ENCODE measurements around the gene COL20A1. TPM values are rescaled to one million over a fixed set of nuclear protein-coding genes. Genes with fewer than 3 reads are reported as not detected.
A peak's percentile ranks its signal among the peaks of the same experiment; 100 is the strongest.

COL20A1 gene
- total and polyA plus RNA-seq, 2 of the 13 experiments (the other 11 are each of a cell fraction or from before 2014, with no cell fraction given), result not detected

DNA sequence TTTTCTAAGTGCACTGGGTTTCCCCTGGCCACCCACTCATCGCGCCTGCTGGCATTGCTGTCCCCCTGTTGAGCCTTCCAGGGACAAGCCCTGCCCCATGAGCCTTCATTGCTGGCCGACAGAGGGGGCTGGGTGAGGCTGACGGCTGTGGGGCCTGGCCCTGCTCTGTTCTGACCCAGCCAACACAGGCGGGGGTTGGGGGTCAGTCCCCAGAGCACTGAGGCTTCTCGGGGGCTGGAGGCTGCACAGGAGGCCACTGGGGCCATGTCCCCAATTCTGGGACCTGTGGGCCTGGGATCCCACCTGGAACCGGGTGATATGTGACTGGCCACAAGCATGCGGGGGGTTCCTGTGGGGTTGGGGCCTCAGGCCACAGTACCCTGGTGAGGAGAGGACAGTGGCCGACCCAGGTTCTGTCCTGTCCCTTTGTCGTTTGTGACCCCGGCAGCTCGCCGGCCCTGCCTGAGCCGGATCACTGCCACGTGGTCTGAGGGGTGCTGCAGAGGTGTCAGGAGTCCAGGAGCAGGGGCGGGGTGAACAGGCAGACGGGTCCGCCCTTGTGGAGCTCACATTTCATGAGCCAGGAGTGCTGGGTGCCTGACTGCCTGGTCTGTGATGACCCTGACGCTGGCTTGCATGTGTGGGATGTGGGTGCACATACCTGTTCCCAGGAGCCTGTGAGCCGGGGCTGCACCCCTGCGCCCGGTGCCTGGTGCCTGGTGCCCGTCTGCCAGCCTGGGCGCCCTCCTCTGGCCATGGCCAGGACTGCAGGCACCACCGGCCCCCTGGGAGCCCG, 2.1 kb upstream of the COL20A1 start (continued):
- TF ChIP-seq, protein P1, sequence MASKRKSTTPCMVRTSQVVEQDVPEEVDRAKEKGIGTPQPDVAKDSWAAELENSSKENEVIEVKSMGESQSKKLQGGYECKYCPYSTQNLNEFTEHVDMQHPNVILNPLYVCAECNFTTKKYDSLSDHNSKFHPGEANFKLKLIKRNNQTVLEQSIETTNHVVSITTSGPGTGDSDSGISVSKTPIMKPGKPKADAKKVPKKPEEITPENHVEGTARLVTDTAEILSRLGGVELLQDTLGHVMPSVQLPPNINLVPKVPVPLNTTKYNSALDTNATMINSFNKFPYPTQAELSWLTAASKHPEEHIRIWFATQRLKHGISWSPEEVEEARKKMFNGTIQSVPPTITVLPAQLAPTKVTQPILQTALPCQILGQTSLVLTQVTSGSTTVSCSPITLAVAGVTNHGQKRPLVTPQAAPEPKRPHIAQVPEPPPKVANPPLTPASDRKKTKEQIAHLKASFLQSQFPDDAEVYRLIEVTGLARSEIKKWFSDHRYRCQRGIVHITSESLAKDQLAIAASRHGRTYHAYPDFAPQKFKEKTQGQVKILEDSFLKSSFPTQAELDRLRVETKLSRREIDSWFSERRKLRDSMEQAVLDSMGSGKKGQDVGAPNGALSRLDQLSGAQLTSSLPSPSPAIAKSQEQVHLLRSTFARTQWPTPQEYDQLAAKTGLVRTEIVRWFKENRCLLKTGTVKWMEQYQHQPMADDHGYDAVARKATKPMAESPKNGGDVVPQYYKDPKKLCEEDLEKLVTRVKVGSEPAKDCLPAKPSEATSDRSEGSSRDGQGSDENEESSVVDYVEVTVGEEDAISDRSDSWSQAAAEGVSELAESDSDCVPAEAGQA (IDR thresholded peaks at IDR 0.05; ENCODE audit: low read depth), result no peak
- TF ChIP-seq, protein P1 (CRISPR knock-in tag; IDR thresholded peaks at IDR 0.05; ENCODE audit: borderline replicate concordance), result no peak
- TF ChIP-seq TBX2 (CRISPR knock-in tag; IDR thresholded peaks at IDR 0.05; ENCODE audit: borderline replicate concordance) (peak; percentile 68; the same call in 1 of the 2 replicates), STAT5B (CRISPR knock-in tag; IDR thresholded peaks at IDR 0.05) (no peak), FOXA3 (CRISPR knock-in tag; IDR thresholded peaks at IDR 0.05) (no peak; the same call in 1 of the 2 replicates), RFX5 (IDR thresholded peaks at IDR 0.05; ENCODE audit: low read depth, low read length) (no peak), ZKSCAN1 (IDR thresholded peaks at IDR 0.05; ENCODE audit: low read length) (no peak), JUNB (CRISPR knock-in tag; IDR thresholded peaks at IDR 0.05; ENCODE audit: borderline replicate concordance) (no peak), EHMT2 (IDR thresholded peaks at IDR 0.05; ENCODE audit: borderline replicate concordance, low read depth, low read length) (no peak), ZNF317 (CRISPR knock-in tag; IDR thresholded peaks at IDR 0.05) (no peak)
- TF ChIP-seq, protein P2, sequence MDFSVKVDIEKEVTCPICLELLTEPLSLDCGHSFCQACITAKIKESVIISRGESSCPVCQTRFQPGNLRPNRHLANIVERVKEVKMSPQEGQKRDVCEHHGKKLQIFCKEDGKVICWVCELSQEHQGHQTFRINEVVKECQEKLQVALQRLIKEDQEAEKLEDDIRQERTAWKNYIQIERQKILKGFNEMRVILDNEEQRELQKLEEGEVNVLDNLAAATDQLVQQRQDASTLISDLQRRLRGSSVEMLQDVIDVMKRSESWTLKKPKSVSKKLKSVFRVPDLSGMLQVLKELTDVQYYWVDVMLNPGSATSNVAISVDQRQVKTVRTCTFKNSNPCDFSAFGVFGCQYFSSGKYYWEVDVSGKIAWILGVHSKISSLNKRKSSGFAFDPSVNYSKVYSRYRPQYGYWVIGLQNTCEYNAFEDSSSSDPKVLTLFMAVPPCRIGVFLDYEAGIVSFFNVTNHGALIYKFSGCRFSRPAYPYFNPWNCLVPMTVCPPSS (IDR thresholded peaks at IDR 0.05), result no peak
- TF ChIP-seq, protein P3, sequence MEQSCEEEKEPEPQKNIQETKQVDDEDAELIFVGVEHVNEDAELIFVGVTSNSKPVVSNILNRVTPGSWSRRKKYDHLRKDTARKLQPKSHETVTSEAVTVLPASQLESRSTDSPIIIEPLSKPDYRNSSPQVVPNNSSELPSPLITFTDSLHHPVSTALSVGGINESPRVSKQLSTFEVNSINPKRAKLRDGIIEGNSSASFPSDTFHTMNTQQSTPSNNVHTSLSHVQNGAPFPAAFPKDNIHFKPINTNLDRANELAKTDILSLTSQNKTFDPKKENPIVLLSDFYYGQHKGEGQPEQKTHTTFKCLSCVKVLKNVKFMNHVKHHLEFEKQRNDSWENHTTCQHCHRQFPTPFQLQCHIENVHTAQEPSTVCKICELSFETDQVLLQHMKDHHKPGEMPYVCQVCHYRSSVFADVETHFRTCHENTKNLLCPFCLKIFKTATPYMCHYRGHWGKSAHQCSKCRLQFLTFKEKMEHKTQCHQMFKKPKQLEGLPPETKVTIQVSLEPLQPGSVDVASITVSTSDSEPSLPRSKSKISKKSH (CRISPR knock-in tag; IDR thresholded peaks at IDR 0.05; ENCODE audit: borderline replicate concordance), result 0 out of 2 replicates have a peak, but pooled peaks have one; percentile 63
- TF ChIP-seq, protein P4, sequence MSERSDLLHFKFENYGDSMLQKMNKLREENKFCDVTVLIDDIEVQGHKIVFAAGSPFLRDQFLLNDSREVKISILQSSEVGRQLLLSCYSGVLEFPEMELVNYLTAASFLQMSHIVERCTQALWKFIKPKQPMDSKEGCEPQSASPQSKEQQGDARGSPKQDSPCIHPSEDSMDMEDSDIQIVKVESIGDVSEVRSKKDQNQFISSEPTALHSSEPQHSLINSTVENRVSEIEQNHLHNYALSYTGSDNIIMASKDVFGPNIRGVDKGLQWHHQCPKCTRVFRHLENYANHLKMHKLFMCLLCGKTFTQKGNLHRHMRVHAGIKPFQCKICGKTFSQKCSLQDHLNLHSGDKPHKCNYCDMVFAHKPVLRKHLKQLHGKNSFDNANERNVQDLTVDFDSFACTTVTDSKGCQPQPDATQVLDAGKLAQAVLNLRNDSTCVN (CRISPR knock-in tag; IDR thresholded peaks at IDR 0.05; ENCODE audit: borderline replicate concordance), result no peak
